GM12878 (cell line): ENCODE measurements around the gene PKHD1. TPM values are rescaled to one million over a fixed set of nuclear protein-coding genes. Genes with fewer than 3 reads are reported as not detected.

Source experiments
- ATAC-seq: fragments of 200-7000 bp; cut with Tn5 transposase; 3 replicates; pipeline ENCODE4 v1.9.1; 2020; ENCODE audit warnings: mild to moderate bottlenecking, moderate library complexity
- BruUV-seq: library from RNA; stranded (reverse); fragments of 400-500 nt; replicated peaks from 2 replicates; lab custom pipeline; 2021; lab: Mats Ljungman, UMichigan
- CTCF ChIA-PET: fragments of 300-600 bp; sonication (Branson Sonifier 250); formaldehyde crosslinking; extraction: SDS; loops from one replicate; lab custom pipeline; 2021; ENCODE audit warnings: inconsistent platforms; lab: Yijun Ruan, JAX
- POLR2A ChIA-PET: fragments of 350-600 bp; formaldehyde crosslinking; extraction: SDS; loops from one replicate; lab custom pipeline; 2021; ENCODE audit warnings: inconsistent platforms; lab: Charles Lee
- RAD21 ChIA-PET: fragments of 300-600 bp; sonication (Branson Sonifier 250); formaldehyde crosslinking; loops from one replicate; lab custom pipeline; 2023; ENCODE audit warnings: antibody characterized with exemption; ENCODE audit not compliant: unreplicated experiment; lab: Charles Lee
- SMC1A ChIA-PET: fragments of 300-600 bp; sonication (Branson Sonifier 250); formaldehyde crosslinking; loops from one replicate; lab custom pipeline; 2023; ENCODE audit not compliant: unreplicated experiment, uncharacterized antibody; lab: Charles Lee
- DNase-seq: peaks from one replicate; pipeline ENCODE4 v3.0.0-alpha.2; 2011; ENCODE audit warnings: low read depth, low spot score
- FAIRE-seq: peaks from 3 replicates; lab custom pipeline; 2011; peaks lifted over from hg19 to GRCh38; lab: Jason Lieb, UNC
- H2AFZ ChIP-seq: 2 replicates; pipeline ENCODE4 v1.6.0; 2011; ENCODE audit warnings: low read depth, low read length, control low read depth; ENCODE audit not compliant: control insufficient read depth
- H3K27ac ChIP-seq: 2 replicates; pipeline ENCODE4 v1.5.1; 2011; ENCODE audit warnings: control low read depth; ENCODE audit not compliant: control insufficient read depth, insufficient read depth
- H3K27me3 ChIP-seq, 2 experiments: replicated peaks in 1 of 2; 2 replicates each; pipeline versions ENCODE4 v1.6.0 to v1.6.1; 2011; ENCODE audit warnings: low read length in 1 of 2; ENCODE audit not compliant: control insufficient read depth in 2 of 2, insufficient read depth in 2 of 2
- H3K36me3 ChIP-seq, 2 experiments: 2 replicates each; pipeline ENCODE4 v1.5.1; 2011; ENCODE audit warnings: low read length in 1 of 2; ENCODE audit not compliant: control insufficient read depth in 2 of 2, insufficient read depth in 2 of 2
- H3K4me1 ChIP-seq: 2 replicates; pipeline ENCODE4 v1.6.1; 2011; ENCODE audit warnings: mild to moderate bottlenecking, low read length, moderate library complexity, mixed read lengths; ENCODE audit not compliant: control insufficient read depth, insufficient read depth
- H3K4me2 ChIP-seq: 2 replicates; pipeline ENCODE4 v1.6.0; 2011; ENCODE audit warnings: control low read depth; ENCODE audit not compliant: control insufficient read depth, insufficient read depth
- H3K4me3 ChIP-seq: fragments of 200-600 bp; sonication (generic); 2 replicates; pipeline ENCODE4 v1.5.1; 2016
- H3K79me2 ChIP-seq: 2 replicates; pipeline ENCODE4 v1.6.0; 2011; ENCODE audit warnings: low read length; ENCODE audit not compliant: control insufficient read depth, insufficient read depth
- H3K9ac ChIP-seq: 2 replicates; pipeline ENCODE4 v1.8.0; 2011; ENCODE audit warnings: low read length, control low read depth, mixed read lengths; ENCODE audit not compliant: control insufficient read depth, insufficient read depth
- H3K9me3 ChIP-seq: replicated peaks from 3 replicates; pipeline ENCODE4 v1.5.1; 2011; ENCODE audit warnings: mild to moderate bottlenecking, low read length; ENCODE audit not compliant: control insufficient read depth, insufficient read depth
- H4K20me1 ChIP-seq: 2 replicates; pipeline ENCODE4 v1.6.0; 2011; ENCODE audit not compliant: control insufficient read depth, insufficient read depth
- EP300 ChIP-seq, 2 experiments: fragments of 150-350 bp in 1 of 2; IDR thresholded peaks; 2 replicates each; pipeline ENCODE4 v1.6.1; 2011 to 2012; ENCODE audit warnings: low read depth in 2 of 2, low read length in 2 of 2, borderline replicate concordance in 1 of 2, improper control_type of control experiment in 1 of 2, inconsistent platforms in 1 of 2; ENCODE audit not compliant: control insufficient read depth in 1 of 2
- ESRRA ChIP-seq: IDR thresholded peaks from 2 replicates; pipeline ENCODE4 v1.6.1; 2012; ENCODE audit warnings: mild to moderate bottlenecking, low read length, improper control_type of control experiment
- ETV6 ChIP-seq, 2 experiments: fragments of 450-650 bp in 1 of 2; IDR thresholded peaks in 1 of 2; conservative IDR thresholded peaks in 1 of 2; 2 replicates each; pipeline ENCODE4 v1.6.1; 2014; ENCODE audit warnings: antibody characterized with exemption in 1 of 2, borderline replicate concordance in 1 of 2, low read depth in 1 of 2, mild to moderate bottlenecking in 1 of 2, moderate library complexity in 1 of 2
- IKZF1 ChIP-seq: fragments of 450-650 bp; conservative IDR thresholded peaks from 2 replicates; pipeline ENCODE4 v1.6.1; 2017; ENCODE audit warnings: antibody characterized with exemption, mild to moderate bottlenecking
- MYC ChIP-seq: IDR thresholded peaks from 2 replicates; pipeline ENCODE4 v1.6.1; 2011; ENCODE audit warnings: mild to moderate bottlenecking, low read length, moderate library complexity, inconsistent platforms; ENCODE audit not compliant: insufficient read depth, insufficient replicate concordance, insufficient read length, severe bottlenecking
- RB1 ChIP-seq: fragments of 450-650 bp; formaldehyde crosslinking; IDR thresholded peaks from 2 replicates; pipeline ENCODE4 v1.6.1; 2017; ENCODE audit warnings: mild to moderate bottlenecking, borderline replicate concordance
- RCOR1 ChIP-seq: conservative IDR thresholded peaks from 2 replicates; pipeline ENCODE4 v1.6.1; 2012; ENCODE audit warnings: low read depth, low read length, improper control_type of control experiment
- SPI1 ChIP-seq: IDR thresholded peaks from 2 replicates; pipeline ENCODE4 v1.6.1; 2011; ENCODE audit warnings: low read depth, mild to moderate bottlenecking, low read length, moderate library complexity, borderline replicate concordance; ENCODE audit not compliant: insufficient read depth
- SREBF2 ChIP-seq: IDR thresholded peaks from 2 replicates; pipeline ENCODE4 v1.6.1; 2012; ENCODE audit warnings: mild to moderate bottlenecking, low read length
- TAF1 ChIP-seq: IDR thresholded peaks from 2 replicates; pipeline ENCODE4 v1.6.1; 2011; ENCODE audit warnings: mild to moderate bottlenecking, low read depth, low read length, borderline replicate concordance
- TBL1XR1 ChIP-seq: IDR thresholded peaks from 2 replicates; pipeline ENCODE4 v1.6.1; 2012; ENCODE audit warnings: low read depth, low read length, improper control_type of control experiment
- TCF3 ChIP-seq: IDR thresholded peaks from 2 replicates; pipeline ENCODE4 v1.6.1; 2012; ENCODE audit warnings: low read depth, mild to moderate bottlenecking, low read length, borderline replicate concordance; ENCODE audit not compliant: insufficient read depth
- TCF7 ChIP-seq: IDR thresholded peaks from 2 replicates; pipeline ENCODE4 v1.6.1; 2014; ENCODE audit warnings: antibody characterized with exemption, borderline replicate concordance
- ZNF24 ChIP-seq: fragments of 450-650 bp; IDR thresholded peaks from 2 replicates; pipeline ENCODE4 v1.6.1; 2017; ENCODE audit warnings: antibody characterized with exemption, mild to moderate bottlenecking
- WGBS: methylation state at CpG from one replicate; pipeline ENCODE4 v1.1.6; 2016; ENCODE audit warnings: low lambda C conversion rate; ENCODE audit not compliant: insufficient replicate concordance, insufficient coverage; ENCODE audit errors: missing lambda C conversion rate; 5-methylcytosine and 5-hydroxymethylcytosine counted together
- in situ Hi-C: fragments of 300-500 bp; cut with MboI; formaldehyde crosslinking; loops from 9 replicates; pipeline ENCODE4 v1.14.3; 2018; ENCODE audit warnings: mixed read lengths
- intact Hi-C: fragments of 100-400 bp; cut with micrococcal nuclease; formaldehyde crosslinking; loops from one replicate; pipeline ENCODE4 v1.14.2; 2022; ENCODE audit not compliant: unreplicated experiment
- polyA plus RNA-seq, 11 experiments: library from polyadenylated mRNA; depleted of rRNA in 4 of 11; unstranded in 6 of 11; stranded (reverse) in 5 of 11; fragments of >200 nt; fragmentation: Nextera tagmentation in 4 of 11; fragmentation: Illumina TruSeq in 1 of 11; extraction: Ambion mirVana in 4 of 11; extraction: Trizol in 1 of 11; gene quantifications; 1 replicate in 1 of 11; 2 replicates in 10 of 11; pipeline versions ENCODE4 v1.2.1 to v1.2.3, GENCODE V29; 2011 to 2016; ENCODE audit warnings: inconsistent platforms in 2 of 11, missing spikeins in 2 of 11, low read depth in 1 of 11
- total RNA-seq, 4 experiments: library from RNA; depleted of rRNA in 3 of 4; stranded (reverse); fragments of >200 nt in 3 of 4; fragmentation: Illumina TruSeq in 1 of 4; extraction: Trizol in 1 of 4; gene quantifications; 2 replicates each; pipeline versions ENCODE4 v1.2.1 to v1.2.3, GENCODE V29; 2013 to 2021
- TF ChIP-seq, protein P1 (sequence below): IDR thresholded peaks from 2 replicates; pipeline ENCODE4 v1.6.1; 2011; ENCODE audit warnings: borderline replicate concordance, low read depth, mild to moderate bottlenecking, moderate library complexity, low read length; ENCODE audit not compliant: insufficient read depth, poor library complexity, severe bottlenecking

PKHD1 gene
- total and polyA plus RNA-seq, 10 of the 15 experiments (the other 5 are each of a cell fraction or from before 2014, with no cell fraction given), result under 0.01 to 0.90 (median 0.02) TPM; not detected in 1

DNA sequence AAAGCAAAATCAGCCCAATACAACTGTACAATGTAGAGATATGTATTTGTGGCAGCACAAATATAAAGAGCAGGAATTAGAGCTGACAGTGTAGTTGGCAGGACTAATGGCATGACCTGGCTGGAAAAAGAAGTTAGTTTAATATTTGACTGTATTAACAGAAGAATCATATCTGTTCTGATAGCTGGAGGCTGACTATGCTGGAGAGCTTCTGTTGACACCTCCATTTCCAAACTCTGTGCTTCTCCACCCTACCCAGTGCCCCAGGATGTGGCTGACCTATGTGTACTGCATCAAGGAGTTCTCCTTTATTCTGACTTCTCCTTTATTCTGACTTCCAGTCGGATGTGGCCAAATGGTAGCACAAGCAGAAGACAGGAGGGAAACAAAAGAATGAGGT, 299.3 kb downstream of the PKHD1 start:
- BruUV-seq, result no TSS peak
- CTCF ChIA-PET, result no interaction called here
- TF ChIP-seq TAF1, result no peak
- no peak for TF ChIP-seq MYC
- TF ChIP-seq, protein P1, sequence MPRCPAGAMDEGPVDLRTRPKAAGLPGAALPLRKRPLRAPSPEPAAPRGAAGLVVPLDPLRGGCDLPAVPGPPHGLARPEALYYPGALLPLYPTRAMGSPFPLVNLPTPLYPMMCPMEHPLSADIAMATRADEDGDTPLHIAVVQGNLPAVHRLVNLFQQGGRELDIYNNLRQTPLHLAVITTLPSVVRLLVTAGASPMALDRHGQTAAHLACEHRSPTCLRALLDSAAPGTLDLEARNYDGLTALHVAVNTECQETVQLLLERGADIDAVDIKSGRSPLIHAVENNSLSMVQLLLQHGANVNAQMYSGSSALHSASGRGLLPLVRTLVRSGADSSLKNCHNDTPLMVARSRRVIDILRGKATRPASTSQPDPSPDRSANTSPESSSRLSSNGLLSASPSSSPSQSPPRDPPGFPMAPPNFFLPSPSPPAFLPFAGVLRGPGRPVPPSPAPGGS, result no peak
- TF ChIP-seq IKZF1, result no peak
- no peak for TF ChIP-seq ESRRA
- no peak for FAIRE-seq
- H3K4me2 ChIP-seq, result no peak overlapping the region
- DNase-seq, result no peak
- H3K9me3 ChIP-seq, result no peaks in the 10 kb centered on the region
- intact Hi-C loops, result no loop called here
- no peak overlapping the region for H3K27ac ChIP-seq
- no peaks in the 10 kb centered on the region for H3K79me2 ChIP-seq
- SMC1A ChIA-PET, result no interaction called here
- POLR2A ChIA-PET, result interaction anchor here (0.5 kb wide), 1 partner anchor 1280 kb away, joined by 4 read pairs; no protein-coding TSS in a partner anchor
- no peaks in the 10 kb centered on the region for H3K36me3 ChIP-seq
- no peak overlapping the region for H3K4me3 ChIP-seq
- H4K20me1 ChIP-seq, result no peaks in the 10 kb centered on the region
- in situ Hi-C loops, result no loop called here
- H3K9ac ChIP-seq, result no peak overlapping the region
- no peak overlapping the region for H2AFZ ChIP-seq
- RAD21 ChIA-PET, result no interaction called here
- no peaks in the 10 kb centered on the region for H3K4me1 ChIP-seq
- no peaks in the 10 kb centered on the region for H3K27me3 ChIP-seq
- 0% methylated on average over 1 of the region's 1 CpG for WGBS
- no peak for ATAC-seq

DNA sequence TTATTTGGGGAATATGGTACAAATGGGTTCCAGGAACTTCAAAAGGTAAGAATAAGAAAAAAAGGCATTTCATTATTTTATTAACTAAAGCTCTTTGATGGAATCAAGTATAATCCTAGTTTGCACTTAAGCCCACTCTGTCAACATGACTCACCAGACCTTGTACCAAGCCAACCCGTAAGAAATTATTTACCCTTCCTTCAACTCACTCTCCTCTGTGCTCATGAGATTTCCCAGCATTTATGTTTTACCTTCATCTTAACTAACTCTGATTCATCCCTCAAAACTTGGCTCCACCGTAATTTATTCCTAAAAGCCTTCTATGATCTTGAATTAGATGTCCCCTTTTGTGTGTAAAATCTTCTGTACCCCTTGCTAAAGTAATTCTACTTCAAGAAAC, 308.7 kb downstream of the PKHD1 start:
- ATAC-seq (no peak), FAIRE-seq (no peak), DNase-seq (no peak)
- Histone ChIP-seq H4K20me1 (no peaks in the 10 kb centered on the region), H2AFZ (no peak overlapping the region), H3K36me3 (no peaks in the 10 kb centered on the region), H3K79me2 (no peaks in the 10 kb centered on the region), H3K9me3 (no peaks in the 10 kb centered on the region), H3K9ac (no peak overlapping the region), H3K4me1 (no peaks in the 10 kb centered on the region), H3K4me2 (no peak overlapping the region), H3K4me3 (no peak overlapping the region), H3K27me3 (no peaks in the 10 kb centered on the region), H3K27ac (no peak overlapping the region)
- TF ChIP-seq SREBF2 (no peak), EP300 (IDR thresholded peaks at IDR 0.05; ENCODE audit: borderline replicate concordance in 1 of 2, control insufficient read depth in 1 of 2, low read depth in 2 of 2, low read length in 2 of 2) (no peak), RCOR1 (no peak), TCF7 (no peak), ZNF24 (no peak), RB1 (no peak), TBL1XR1 (no peak), ETV6 (conservative IDR thresholded peaks at IDR 0.05 in 1 of 2, IDR thresholded peaks at IDR 0.05 in 1 of 2; ENCODE audit: borderline replicate concordance in 1 of 2, low read depth in 1 of 2) (no peak), SPI1 (no peak), TCF3 (no peak)
- intact Hi-C loops (no loop called here), in situ Hi-C loops (no loop called here)
- ChIA-PET RAD21 (no interaction called here), CTCF (interaction anchor here (1.2 kb wide), 1 partner anchor 76 kb away, joined by 3 read pairs; no protein-coding TSS in a partner anchor), POLR2A (no interaction called here), SMC1A (no interaction called here)
- no TSS peak for BruUV-seq
- 0% methylated on average over 2 of the region's 2 CpGs for WGBS
